Fibroblast of upper back skin (primary cell): Measurements from ENCODE around the gene SLC6A16.
"Not testable (repeated sequence)": the region's sequence is repeated elsewhere in the genome, so short reads cannot be mapped to it uniquely, and the experiment has no call there.

Experiments used
- DNase-seq: peaks from one replicate; pipeline ENCODE4 v3.0.0-alpha.2; 2013

The SLC6A16 gene

GRCh38 chr19:49344505-49345423 is 19.8 kb upstream of the SLC6A16 start:
- no peak for DNase-seq

GRCh38 chr19:49343123-49343522 is 18.1 kb upstream of the SLC6A16 start:
- no peak for DNase-seq

- no peak for DNase-seq
Observed at GRCh38 chr19:49342291-49342721, 17.3 kb upstream of the SLC6A16 start.

GRCh38 chr19:49340865-49341718 is 16.1 kb upstream of the SLC6A16 start:
- DNase-seq, result no peak

GRCh38 chr19:49340069-49340864 is 15.3 kb upstream of the SLC6A16 start:
- no peak for DNase-seq

- DNase-seq, result peak; percentile 83
Observed at GRCh38 chr19:49339301-49340068, 14.5 kb upstream of the SLC6A16 start.

GRCh38 chr19:49338691-49339300 is 13.8 kb upstream of the SLC6A16 start:
- DNase-seq, result peak; percentile 20

GRCh38 chr19:49338023-49338677 is 13.2 kb upstream of the SLC6A16 start:
- no peak for DNase-seq

GRCh38 chr19:49337267-49338022 is 12.5 kb upstream of the SLC6A16 start:
- DNase-seq, result no peak

- no peak for DNase-seq
Observed at GRCh38 chr19:49336482-49337266, 11.7 kb upstream of the SLC6A16 start.

- DNase-seq, result no peak
Observed at GRCh38 chr19:49335784-49336481, 10.9 kb upstream of the SLC6A16 start.

GRCh38 chr19:49335071-49335783 is 10.2 kb upstream of the SLC6A16 start, which contains the start of gene CD37:
Gene CD37 (plus strand): TSS chr19:49335406. CDS start chr19:49335541, 135 bp downstream.
- DNase-seq, result no peak

- no peak for DNase-seq
Observed at GRCh38 chr19:49333811-49334288, 8.9 kb upstream of the SLC6A16 start.

- DNase-seq, result no peak
Observed at GRCh38 chr19:49333418-49333805, 8.4 kb upstream of the SLC6A16 start.

GRCh38 chr19:49332691-49333417 is 7.9 kb upstream of the SLC6A16 start:
- DNase-seq, result not testable (repeated sequence)

GRCh38 chr19:49331616-49332055 is 6.6 kb upstream of the SLC6A16 start:
- peak; percentile 31 for DNase-seq

- not testable (repeated sequence) for DNase-seq
Observed at GRCh38 chr19:49331187-49331586, 6.2 kb upstream of the SLC6A16 start.
